ENCODE data around the gene SCLY.

DNA sequence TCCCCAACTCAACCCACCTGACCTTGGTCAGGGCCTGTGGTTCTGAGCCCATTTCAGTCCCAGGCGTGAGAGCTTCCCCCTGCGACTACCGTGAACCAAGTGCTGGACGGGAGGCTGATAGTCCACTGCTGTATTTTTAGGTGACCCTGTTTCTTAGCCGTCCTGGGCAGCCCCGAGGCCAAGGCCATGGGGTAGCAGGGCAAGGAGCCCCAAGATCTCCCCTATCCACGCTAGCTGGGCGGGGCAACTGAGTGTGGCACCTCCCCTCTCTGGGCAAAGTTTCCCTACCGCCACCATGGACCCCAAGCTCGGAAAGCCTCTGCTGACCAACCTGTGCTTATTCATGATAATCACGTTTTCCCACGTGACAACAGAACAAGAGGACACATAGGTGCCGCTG lies 77.1 kb downstream of the SCLY start:
- TF ChIP-seq CTCF (IDR thresholded peaks at IDR 0.05) (no peak), POLR2A (IDR thresholded peaks at IDR 0.05) (no peak)
